PC-3 (cell line): ENCODE data around the gene NRL. TPM values are rescaled to one million over a fixed set of nuclear protein-coding genes. Genes with fewer than 3 reads are reported as not detected.

Source experiments
- ATAC-seq: fragments of 200-7000 bp; cut with Tn5 transposase; 2 replicates; pipeline ENCODE4 v1.9.1; 2020; ENCODE audit warnings: mild to moderate bottlenecking, moderate library complexity
- BruUV-seq: library from RNA; stranded (reverse); fragments of 400-500 nt; replicated peaks from 2 replicates; lab custom pipeline; 2021; lab: Mats Ljungman, UMichigan
- CTCF ChIA-PET: fragments of 300-600 bp; sonication (Branson Sonifier 250); formaldehyde crosslinking; loops from one replicate; lab custom pipeline; 2022; ENCODE audit warnings: antibody characterized with exemption; lab: Charles Lee
- POLR2A ChIA-PET: fragments of 300-600 bp; sonication (Branson Sonifier 250); formaldehyde crosslinking; loops from one replicate; lab custom pipeline; 2022; ENCODE audit warnings: antibody characterized with exemption; ENCODE audit not compliant: unreplicated experiment; lab: Charles Lee
- DNase-seq: peaks from one replicate; pipeline ENCODE4 v3.0.0-alpha.2; 2015
- H2AFZ ChIP-seq: fragments of 300-600 bp; sonication (generic); 2 replicates; pipeline ENCODE4 v1.6.0; 2016; ENCODE audit warnings: antibody characterized with exemption, low read length
- H3F3A ChIP-seq: fragments of 300-600 bp; sonication (generic); one replicate; pipeline ENCODE4 v1.6.0; 2017; ENCODE audit warnings: antibody characterized with exemption, low read length, control low read depth, mild to moderate bottlenecking; ENCODE audit not compliant: unreplicated experiment
- H3K27ac ChIP-seq: fragments of 300-600 bp; sonication (generic); 2 replicates; pipeline ENCODE4 v1.5.1; 2016; ENCODE audit warnings: mild to moderate bottlenecking, low read length
- H3K27me3 ChIP-seq: fragments of 300-600 bp; sonication (generic); 2 replicates; pipeline ENCODE4 v1.6.1; 2016; ENCODE audit warnings: low read length, mixed read lengths
- H3K36me3 ChIP-seq: fragments of 300-600 bp; sonication (generic); 2 replicates; pipeline ENCODE4 v1.6.1; 2016; ENCODE audit warnings: low read depth, mixed run types, low read length, mixed read lengths
- H3K4me1 ChIP-seq: fragments of 300-600 bp; sonication (generic); 2 replicates; pipeline ENCODE4 v1.5.1; 2016; ENCODE audit warnings: low read length; ENCODE audit not compliant: insufficient read depth
- H3K4me2 ChIP-seq: fragments of 300-600 bp; sonication (generic); 2 replicates; pipeline ENCODE4 v1.6.0; 2016; ENCODE audit warnings: low read length
- H3K4me3 ChIP-seq: fragments of 300-600 bp; sonication (generic); 2 replicates; pipeline ENCODE4 v1.5.1; 2016; ENCODE audit warnings: mild to moderate bottlenecking, low read length, mixed read lengths
- H3K79me2 ChIP-seq: fragments of 300-600 bp; sonication (generic); 2 replicates; pipeline ENCODE4 v1.6.1; 2017; ENCODE audit warnings: low read length, mixed read lengths
- H3K9ac ChIP-seq: fragments of 300-600 bp; sonication (generic); 2 replicates; pipeline ENCODE4 v1.6.0; 2016; ENCODE audit warnings: mild to moderate bottlenecking, low read length
- H3K9me2 ChIP-seq: fragments of 300-600 bp; sonication (generic); replicated peaks from 2 replicates; pipeline ENCODE4 v1.6.1; 2016; ENCODE audit warnings: mixed run types, low read length, mixed read lengths
- H3K9me3 ChIP-seq: fragments of 300-600 bp; sonication (generic); 2 replicates; pipeline ENCODE4 v1.6.1; 2016; ENCODE audit warnings: low read length, mixed read lengths
- H4K20me1 ChIP-seq: fragments of 300-600 bp; sonication (generic); 2 replicates; pipeline ENCODE4 v1.6.1; 2016; ENCODE audit warnings: low read length, mixed read lengths
- EZH2 ChIP-seq: fragments of 300-600 bp; sonication (generic); IDR thresholded peaks from one replicate; pipeline ENCODE4 v1.6.1; 2017; ENCODE audit warnings: antibody characterized with exemption, mild to moderate bottlenecking, low read length; ENCODE audit not compliant: unreplicated experiment
- EZH2phosphoT487 ChIP-seq: fragments of 300-600 bp; sonication (generic); IDR thresholded peaks from 2 replicates; pipeline ENCODE4 v1.6.1; 2018; ENCODE audit warnings: mild to moderate bottlenecking, antibody characterized with exemption, low read length, borderline replicate concordance
- intact Hi-C: fragments of 100-400 bp; cut with micrococcal nuclease; formaldehyde crosslinking; loops from 2 replicates; pipeline ENCODE4 v1.9.0; 2023
- total RNA-seq: library from RNA; depleted of rRNA; stranded (reverse); fragments of >200 nt; gene quantifications from 2 replicates; pipeline ENCODE4 v1.2.3, GENCODE V29; 2014
- TF ChIP-seq, protein P1 (sequence below): fragments of 300-600 bp; sonication (generic); conservative IDR thresholded peaks from 2 replicates; pipeline ENCODE4 v1.5.1; 2017; ENCODE audit warnings: antibody characterized with exemption, low read depth, mild to moderate bottlenecking, low read length

The NRL gene
- total RNA-seq, 1 experiment from 2014 or later, result 1.5 TPM

DNA sequence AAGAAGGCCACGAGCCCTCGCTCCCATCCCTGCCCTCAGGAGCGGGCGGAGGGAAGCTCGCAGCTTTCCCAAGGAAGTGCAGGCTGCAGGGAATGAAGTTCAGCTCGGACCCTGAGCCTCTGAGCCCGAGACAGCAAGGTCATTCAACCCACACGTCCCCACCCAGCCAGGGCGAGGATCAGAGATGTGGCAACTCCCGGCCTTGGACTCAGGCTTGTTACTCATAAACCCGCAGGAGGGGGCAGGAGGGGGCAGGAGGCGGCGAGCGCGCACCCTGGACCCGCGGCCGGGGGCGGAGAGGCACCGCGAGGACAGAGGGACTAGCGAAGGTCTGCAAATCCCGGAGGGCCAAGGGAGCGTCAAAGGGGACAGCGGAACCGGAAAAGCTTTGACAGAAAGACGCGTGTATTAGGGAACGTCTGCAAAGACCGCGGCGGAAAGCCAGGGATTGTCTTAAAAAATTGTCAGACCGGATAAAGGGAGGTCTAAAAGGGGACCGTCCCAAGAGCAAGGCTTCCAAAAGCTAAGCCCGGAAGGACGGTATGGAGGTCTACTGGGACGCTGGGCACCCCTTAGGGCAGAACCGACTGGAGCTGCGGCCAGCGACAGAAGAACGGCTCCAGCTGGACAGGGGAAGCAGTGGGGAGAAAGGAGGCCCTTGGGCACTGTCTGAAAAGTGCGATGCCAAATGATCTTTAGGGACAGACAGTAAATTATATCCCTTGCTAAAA is 783 bp downstream of the NRL start:
- no peaks in the 10 kb centered on the region for H4K20me1 ChIP-seq
- peak overlapping the region; percentile 90 for H3K27ac ChIP-seq
- no peaks in the 10 kb centered on the region for H3F3A ChIP-seq
- peak overlapping the region; percentile 95 for H3K4me2 ChIP-seq
- H2AFZ ChIP-seq, result peak overlapping the region; percentile 95
- H3K27me3 ChIP-seq, result no peaks in the 10 kb centered on the region
- H3K4me3 ChIP-seq, result peak overlapping the region; percentile 96
- peak overlapping the region; percentile 86 for H3K9ac ChIP-seq
- ATAC-seq (peak; percentile 42), DNase-seq (peak; percentile 86)
- peaks cover 20% of the 10 kb centered on the region for H3K4me1 ChIP-seq
- intact Hi-C loops, result loop anchor here (1.0 kb wide), 3 partner anchors 27 to 47 kb away; partner anchors contain the start of genes EMC9, IRF9 and RNF31
- ChIA-PET CTCF (interaction anchor here (0.9 to 1.6 kb wide), 4 partner anchors 22 to 194 kb away, joined by 4 to 7 read pairs (median 4); partner anchors contain the start of genes IRF9 and PSME1), POLR2A (interaction anchor here (0.6 to 1.8 kb wide), 6 partner anchors 19 to 1018 kb away, joined by 3 to 17 read pairs (median 4); partner anchors contain the start of genes EMC9, PCK2, PSME2 and RNF31)
- peaks cover 11% of the 10 kb centered on the region; the same call in 1 of the 2 replicates for H3K36me3 ChIP-seq
- BruUV-seq, result no TSS peak
- H3K9me3 ChIP-seq, result no peaks in the 10 kb centered on the region
- H3K79me2 ChIP-seq, result peaks cover 18% of the 10 kb centered on the region
- TF ChIP-seq EZH2 (no peak), EZH2phosphoT487 (no peak)
- TF ChIP-seq, protein P1, sequence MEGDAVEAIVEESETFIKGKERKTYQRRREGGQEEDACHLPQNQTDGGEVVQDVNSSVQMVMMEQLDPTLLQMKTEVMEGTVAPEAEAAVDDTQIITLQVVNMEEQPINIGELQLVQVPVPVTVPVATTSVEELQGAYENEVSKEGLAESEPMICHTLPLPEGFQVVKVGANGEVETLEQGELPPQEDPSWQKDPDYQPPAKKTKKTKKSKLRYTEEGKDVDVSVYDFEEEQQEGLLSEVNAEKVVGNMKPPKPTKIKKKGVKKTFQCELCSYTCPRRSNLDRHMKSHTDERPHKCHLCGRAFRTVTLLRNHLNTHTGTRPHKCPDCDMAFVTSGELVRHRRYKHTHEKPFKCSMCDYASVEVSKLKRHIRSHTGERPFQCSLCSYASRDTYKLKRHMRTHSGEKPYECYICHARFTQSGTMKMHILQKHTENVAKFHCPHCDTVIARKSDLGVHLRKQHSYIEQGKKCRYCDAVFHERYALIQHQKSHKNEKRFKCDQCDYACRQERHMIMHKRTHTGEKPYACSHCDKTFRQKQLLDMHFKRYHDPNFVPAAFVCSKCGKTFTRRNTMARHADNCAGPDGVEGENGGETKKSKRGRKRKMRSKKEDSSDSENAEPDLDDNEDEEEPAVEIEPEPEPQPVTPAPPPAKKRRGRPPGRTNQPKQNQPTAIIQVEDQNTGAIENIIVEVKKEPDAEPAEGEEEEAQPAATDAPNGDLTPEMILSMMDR, result no peak
- H3K9me2 ChIP-seq, result no peaks in the 10 kb centered on the region

DNA sequence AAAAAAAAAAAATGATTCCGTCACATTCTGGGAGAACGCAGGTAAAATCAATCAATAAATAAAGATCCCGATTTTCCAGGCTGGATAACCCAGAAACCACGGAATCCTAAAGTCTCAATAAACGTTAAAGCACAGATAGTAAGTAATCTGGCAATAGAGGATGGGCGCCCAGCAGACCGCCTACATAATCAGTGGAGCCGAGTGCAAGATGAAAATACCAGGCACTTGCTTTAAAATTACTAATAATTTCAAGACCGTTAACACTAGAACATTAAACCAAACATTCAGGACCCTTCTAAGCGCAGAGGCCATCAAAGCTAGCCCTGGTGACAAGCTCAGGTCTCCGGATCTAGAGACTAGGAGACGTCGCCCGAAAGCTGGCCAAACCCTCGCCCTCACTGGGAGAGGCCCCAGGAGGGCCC is 1.4 kb downstream of the NRL start:
- POLR2A ChIA-PET, result interaction anchor here (1.4 kb wide), 1 partner anchor 19 kb away, joined by 4 read pairs; the partner anchor contains the start of gene PCK2
- CTCF ChIA-PET, result no interaction called here
- intact Hi-C loops, result no loop called here
- Histone ChIP-seq H3K36me3 (peaks cover 5% of the 10 kb centered on the region; the same call in 1 of the 2 replicates), H3K4me2 (peak overlapping the region; percentile 95), H2AFZ (peak overlapping the region; percentile 95), H3K4me1 (peaks cover 21% of the 10 kb centered on the region), H3K4me3 (peak overlapping the region; percentile 96), H3F3A (no peaks in the 10 kb centered on the region), H4K20me1 (no peaks in the 10 kb centered on the region), H3K9me3 (no peaks in the 10 kb centered on the region), H3K9ac (peak overlapping the region; percentile 86), H3K27ac (peak overlapping the region; percentile 90), H3K9me2 (no peaks in the 10 kb centered on the region), H3K27me3 (no peaks in the 10 kb centered on the region), H3K79me2 (peaks cover 18% of the 10 kb centered on the region)
- ATAC-seq (no peak), DNase-seq (no peak)
- TF ChIP-seq EZH2 (no peak), EZH2phosphoT487 (no peak)
- TF ChIP-seq, protein P1, result no peak
- TSS peak; percentile 80 for BruUV-seq
